A549 (cell line): ENCODE data around the gene TTC7B.

Experiments used
- EP300 ChIP-seq, 2 experiments: fragments of >200 bp; sonication (Bioruptor Twin); formaldehyde crosslinking; IDR thresholded peaks; 2 replicates in 1 of 2; 3 replicates in 1 of 2; pipeline ENCODE4 v1.6.1; 2016 to 2017
- MYC ChIP-seq: IDR thresholded peaks from 2 replicates; pipeline ENCODE4 v1.6.1; 2012; ENCODE audit warnings: mild to moderate bottlenecking, inconsistent platforms, low read length, improper control_type of control experiment, borderline replicate concordance
- SMC3 ChIP-seq: fragments of >200 bp; sonication (Bioruptor Twin); formaldehyde crosslinking; IDR thresholded peaks from 3 replicates; pipeline ENCODE4 v1.6.1; 2018; ENCODE audit warnings: inconsistent platforms
- TF ChIP-seq, protein P1 (sequence below): fragments of >200 bp; sonication (Bioruptor Twin); formaldehyde crosslinking; IDR thresholded peaks from 3 replicates; pipeline ENCODE4 v1.5.1; 2016

- TF ChIP-seq, protein P1, sequence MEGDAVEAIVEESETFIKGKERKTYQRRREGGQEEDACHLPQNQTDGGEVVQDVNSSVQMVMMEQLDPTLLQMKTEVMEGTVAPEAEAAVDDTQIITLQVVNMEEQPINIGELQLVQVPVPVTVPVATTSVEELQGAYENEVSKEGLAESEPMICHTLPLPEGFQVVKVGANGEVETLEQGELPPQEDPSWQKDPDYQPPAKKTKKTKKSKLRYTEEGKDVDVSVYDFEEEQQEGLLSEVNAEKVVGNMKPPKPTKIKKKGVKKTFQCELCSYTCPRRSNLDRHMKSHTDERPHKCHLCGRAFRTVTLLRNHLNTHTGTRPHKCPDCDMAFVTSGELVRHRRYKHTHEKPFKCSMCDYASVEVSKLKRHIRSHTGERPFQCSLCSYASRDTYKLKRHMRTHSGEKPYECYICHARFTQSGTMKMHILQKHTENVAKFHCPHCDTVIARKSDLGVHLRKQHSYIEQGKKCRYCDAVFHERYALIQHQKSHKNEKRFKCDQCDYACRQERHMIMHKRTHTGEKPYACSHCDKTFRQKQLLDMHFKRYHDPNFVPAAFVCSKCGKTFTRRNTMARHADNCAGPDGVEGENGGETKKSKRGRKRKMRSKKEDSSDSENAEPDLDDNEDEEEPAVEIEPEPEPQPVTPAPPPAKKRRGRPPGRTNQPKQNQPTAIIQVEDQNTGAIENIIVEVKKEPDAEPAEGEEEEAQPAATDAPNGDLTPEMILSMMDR = no peak
- no peak for TF ChIP-seq EP300 (IDR thresholded peaks at IDR 0.05)
- TF ChIP-seq MYC = no peak
- TF ChIP-seq SMC3 = no peak
These were observed 202.8 kb downstream of the TTC7B start for GRCh38 chr14:90613453-90613852.
